Measurements from ENCODE around the gene SLC22A12.

- TF ChIP-seq CTCF (IDR thresholded peaks at IDR 0.05; ENCODE audit: insufficient read depth, low read depth, low read length) (no peak), EZH2 (IDR thresholded peaks at IDR 0.05; ENCODE audit: insufficient read depth, low read length) (no peak)
Observed at GRCh38 chr11:64549969-64550368, 41.1 kb upstream of the SLC22A12 start.
